HEK293 (cell line): Measurements from ENCODE around the gene GMDS.

Source experiments
- GLI4 ChIP-seq: fragments of 450-650 bp; formaldehyde crosslinking; IDR thresholded peaks from 2 replicates; pipeline ENCODE4 v1.5.1; 2016; ENCODE audit warnings: missing biosample characterization, missing genetic modification characterization
- MYNN ChIP-seq: fragments of 450-650 bp; formaldehyde crosslinking; IDR thresholded peaks from 2 replicates; pipeline ENCODE4 v1.5.1; 2016; ENCODE audit warnings: missing biosample characterization, missing genetic modification characterization, borderline replicate concordance
- ZNF184 ChIP-seq: fragments of 450-650 bp; IDR thresholded peaks from 2 replicates; pipeline ENCODE4 v1.5.1; 2018; ENCODE audit warnings: missing biosample characterization, mild to moderate bottlenecking, missing genetic modification characterization
- ZNF274 ChIP-seq, 2 experiments: fragments of 200-500 bp in 1 of 2; fragments of 450-650 bp in 1 of 2; sonication (Bioruptor generic) in 1 of 2; formaldehyde crosslinking in 1 of 2; IDR thresholded peaks; 2 replicates each; pipeline versions ENCODE4 v1.5.1 to v1.6.1; 2014 to 2016; ENCODE audit warnings: borderline replicate concordance in 1 of 2, inconsistent platforms in 1 of 2, low read length in 1 of 2, missing biosample characterization in 1 of 2, missing genetic modification characterization in 1 of 2
- ZNF350 ChIP-seq: fragments of 450-650 bp; formaldehyde crosslinking; IDR thresholded peaks from 2 replicates; pipeline ENCODE4 v1.5.0; 2017; ENCODE audit warnings: missing biosample characterization, mild to moderate bottlenecking, missing genetic modification characterization
- ZNF558 ChIP-seq: fragments of 450-650 bp; formaldehyde crosslinking; IDR thresholded peaks from 2 replicates; pipeline ENCODE4 v1.5.1; 2016; ENCODE audit warnings: missing biosample characterization, missing genetic modification characterization
- ZNF768 ChIP-seq: fragments of 450-650 bp; formaldehyde crosslinking; IDR thresholded peaks from 2 replicates; pipeline ENCODE4 v1.5.1; 2018; ENCODE audit warnings: missing biosample characterization, mild to moderate bottlenecking, missing genetic modification characterization
- ZXDB ChIP-seq: fragments of 450-650 bp; formaldehyde crosslinking; IDR thresholded peaks from 2 replicates; pipeline ENCODE4 v1.5.1; 2016; ENCODE audit warnings: missing biosample characterization, missing genetic modification characterization
- TF ChIP-seq, protein P1 (sequence below): fragments of 450-650 bp; formaldehyde crosslinking; IDR thresholded peaks from 2 replicates; pipeline ENCODE4 v1.5.1; 2016; ENCODE audit warnings: missing biosample characterization, missing genetic modification characterization
- TF ChIP-seq, protein P2 (sequence below): fragments of 450-650 bp; formaldehyde crosslinking; IDR thresholded peaks from 2 replicates; pipeline ENCODE4 v1.5.1; 2016; ENCODE audit warnings: missing biosample characterization, missing genetic modification characterization
- TF ChIP-seq, protein P3 (sequence below): fragments of 450-650 bp; formaldehyde crosslinking; IDR thresholded peaks from 2 replicates; pipeline ENCODE4 v1.5.1; 2016; ENCODE audit warnings: missing biosample characterization, missing genetic modification characterization

DNA sequence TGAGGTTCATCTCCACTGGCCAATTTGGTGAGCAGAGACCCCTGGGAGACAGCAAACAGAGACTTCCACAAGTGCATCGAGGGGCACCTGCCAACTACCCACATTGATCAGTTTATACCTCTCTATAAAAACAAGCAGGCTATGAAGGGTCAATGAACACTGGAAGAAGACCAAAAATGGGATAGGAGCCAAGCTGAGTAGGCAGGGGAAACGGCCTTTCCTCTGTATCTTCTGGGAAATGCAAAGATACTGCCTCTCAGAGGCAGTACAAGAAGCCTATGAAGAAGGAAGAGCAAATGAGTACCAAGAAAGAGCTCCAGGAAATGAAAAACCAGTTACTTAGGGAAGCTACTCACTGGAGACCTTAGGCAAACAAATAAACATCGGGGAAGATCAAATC is 247.7 kb downstream of the GMDS start:
- no peak for TF ChIP-seq ZXDB
- TF ChIP-seq, protein P1, sequence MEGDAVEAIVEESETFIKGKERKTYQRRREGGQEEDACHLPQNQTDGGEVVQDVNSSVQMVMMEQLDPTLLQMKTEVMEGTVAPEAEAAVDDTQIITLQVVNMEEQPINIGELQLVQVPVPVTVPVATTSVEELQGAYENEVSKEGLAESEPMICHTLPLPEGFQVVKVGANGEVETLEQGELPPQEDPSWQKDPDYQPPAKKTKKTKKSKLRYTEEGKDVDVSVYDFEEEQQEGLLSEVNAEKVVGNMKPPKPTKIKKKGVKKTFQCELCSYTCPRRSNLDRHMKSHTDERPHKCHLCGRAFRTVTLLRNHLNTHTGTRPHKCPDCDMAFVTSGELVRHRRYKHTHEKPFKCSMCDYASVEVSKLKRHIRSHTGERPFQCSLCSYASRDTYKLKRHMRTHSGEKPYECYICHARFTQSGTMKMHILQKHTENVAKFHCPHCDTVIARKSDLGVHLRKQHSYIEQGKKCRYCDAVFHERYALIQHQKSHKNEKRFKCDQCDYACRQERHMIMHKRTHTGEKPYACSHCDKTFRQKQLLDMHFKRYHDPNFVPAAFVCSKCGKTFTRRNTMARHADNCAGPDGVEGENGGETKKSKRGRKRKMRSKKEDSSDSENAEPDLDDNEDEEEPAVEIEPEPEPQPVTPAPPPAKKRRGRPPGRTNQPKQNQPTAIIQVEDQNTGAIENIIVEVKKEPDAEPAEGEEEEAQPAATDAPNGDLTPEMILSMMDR (tag by site-specific recombination) = no peak
- TF ChIP-seq, protein P2, sequence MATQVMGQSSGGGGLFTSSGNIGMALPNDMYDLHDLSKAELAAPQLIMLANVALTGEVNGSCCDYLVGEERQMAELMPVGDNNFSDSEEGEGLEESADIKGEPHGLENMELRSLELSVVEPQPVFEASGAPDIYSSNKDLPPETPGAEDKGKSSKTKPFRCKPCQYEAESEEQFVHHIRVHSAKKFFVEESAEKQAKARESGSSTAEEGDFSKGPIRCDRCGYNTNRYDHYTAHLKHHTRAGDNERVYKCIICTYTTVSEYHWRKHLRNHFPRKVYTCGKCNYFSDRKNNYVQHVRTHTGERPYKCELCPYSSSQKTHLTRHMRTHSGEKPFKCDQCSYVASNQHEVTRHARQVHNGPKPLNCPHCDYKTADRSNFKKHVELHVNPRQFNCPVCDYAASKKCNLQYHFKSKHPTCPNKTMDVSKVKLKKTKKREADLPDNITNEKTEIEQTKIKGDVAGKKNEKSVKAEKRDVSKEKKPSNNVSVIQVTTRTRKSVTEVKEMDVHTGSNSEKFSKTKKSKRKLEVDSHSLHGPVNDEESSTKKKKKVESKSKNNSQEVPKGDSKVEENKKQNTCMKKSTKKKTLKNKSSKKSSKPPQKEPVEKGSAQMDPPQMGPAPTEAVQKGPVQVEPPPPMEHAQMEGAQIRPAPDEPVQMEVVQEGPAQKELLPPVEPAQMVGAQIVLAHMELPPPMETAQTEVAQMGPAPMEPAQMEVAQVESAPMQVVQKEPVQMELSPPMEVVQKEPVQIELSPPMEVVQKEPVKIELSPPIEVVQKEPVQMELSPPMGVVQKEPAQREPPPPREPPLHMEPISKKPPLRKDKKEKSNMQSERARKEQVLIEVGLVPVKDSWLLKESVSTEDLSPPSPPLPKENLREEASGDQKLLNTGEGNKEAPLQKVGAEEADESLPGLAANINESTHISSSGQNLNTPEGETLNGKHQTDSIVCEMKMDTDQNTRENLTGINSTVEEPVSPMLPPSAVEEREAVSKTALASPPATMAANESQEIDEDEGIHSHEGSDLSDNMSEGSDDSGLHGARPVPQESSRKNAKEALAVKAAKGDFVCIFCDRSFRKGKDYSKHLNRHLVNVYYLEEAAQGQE = no peak
- TF ChIP-seq ZNF350 (tag by site-specific recombination) = no peak
- TF ChIP-seq ZNF184 (tag by site-specific recombination) = no peak
- no peak for TF ChIP-seq ZNF768
- TF ChIP-seq, protein P3, sequence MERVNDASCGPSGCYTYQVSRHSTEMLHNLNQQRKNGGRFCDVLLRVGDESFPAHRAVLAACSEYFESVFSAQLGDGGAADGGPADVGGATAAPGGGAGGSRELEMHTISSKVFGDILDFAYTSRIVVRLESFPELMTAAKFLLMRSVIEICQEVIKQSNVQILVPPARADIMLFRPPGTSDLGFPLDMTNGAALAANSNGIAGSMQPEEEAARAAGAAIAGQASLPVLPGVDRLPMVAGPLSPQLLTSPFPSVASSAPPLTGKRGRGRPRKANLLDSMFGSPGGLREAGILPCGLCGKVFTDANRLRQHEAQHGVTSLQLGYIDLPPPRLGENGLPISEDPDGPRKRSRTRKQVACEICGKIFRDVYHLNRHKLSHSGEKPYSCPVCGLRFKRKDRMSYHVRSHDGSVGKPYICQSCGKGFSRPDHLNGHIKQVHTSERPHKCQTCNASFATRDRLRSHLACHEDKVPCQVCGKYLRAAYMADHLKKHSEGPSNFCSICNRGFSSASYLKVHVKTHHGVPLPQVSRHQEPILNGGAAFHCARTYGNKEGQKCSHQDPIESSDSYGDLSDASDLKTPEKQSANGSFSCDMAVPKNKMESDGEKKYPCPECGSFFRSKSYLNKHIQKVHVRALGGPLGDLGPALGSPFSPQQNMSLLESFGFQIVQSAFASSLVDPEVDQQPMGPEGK (tag by site-specific recombination) = no peak
- TF ChIP-seq GLI4 (tag by site-specific recombination) = no peak
- TF ChIP-seq ZNF274 (IDR thresholded peaks at IDR 0.05; ENCODE audit: low read length) = no peak
- TF ChIP-seq ZNF274 (tag by site-specific recombination; IDR thresholded peaks at IDR 0.05; ENCODE audit: borderline replicate concordance) = no peak
- no peak for TF ChIP-seq ZNF558 (tag by site-specific recombination)
- TF ChIP-seq MYNN = no peak
